K562 (cell line): ENCODE results near the gene ZNF266. TPM values are rescaled to one million over a fixed set of nuclear protein-coding genes. Genes with fewer than 3 reads are reported as not detected.

Experiments used
- ATAC-seq: fragments of 200-7000 bp; cut with Tn5 transposase; 3 replicates; pipeline ENCODE4 v1.9.1; 2020; ENCODE audit warnings: moderate library complexity
- BruUV-seq: library from RNA; stranded (reverse); fragments of 400-500 nt; replicated peaks from 2 replicates; lab custom pipeline; 2021; lab: Mats Ljungman, UMichigan
- CTCF ChIA-PET: fragments of 300-600 bp; formaldehyde crosslinking; extraction: SDS; loops from one replicate; lab custom pipeline; 2021; ENCODE audit warnings: low intra/inter-chr PET ratio; lab: Yijun Ruan, JAX
- POLR2A ChIA-PET: fragments of 300-600, 350-650 bp; sonication (Branson Sonifier 250); formaldehyde crosslinking; extraction: SDS; loops from one replicate; lab custom pipeline; 2021; ENCODE audit warnings: antibody characterized with exemption, inconsistent platforms; lab: Yijun Ruan, JAX
- DNase-seq, 4 experiments: peaks; one replicate each; pipeline versions ENCODE4 v3.0.0 to v3.0.0-alpha.2; 2011 to 2018; ENCODE audit warnings: low spot score in 3 of 4, mixed read lengths in 3 of 4; ENCODE audit errors: extremely low read depth in 1 of 4
- FAIRE-seq: peaks from 2 replicates; lab custom pipeline; 2011; peaks lifted over from hg19 to GRCh38; lab: Jason Lieb, UNC
- H2AFZ ChIP-seq: 2 replicates; pipeline ENCODE4 v1.6.0; 2011; ENCODE audit warnings: low read depth, low read length, control low read depth, inconsistent platforms
- H3K27ac ChIP-seq: fragments of 200-600 bp; 3 replicates; pipeline ENCODE4 v1.8.0; 2011; ENCODE audit warnings: low read depth, mild to moderate bottlenecking, control low read depth, inconsistent platforms, low read length, moderate library complexity, mixed read lengths; ENCODE audit errors: extremely low read depth
- H3K27me3 ChIP-seq, 2 experiments: fragments of 300-600 bp in 1 of 2; 2 replicates in 1 of 2; 3 replicates in 1 of 2; pipeline versions ENCODE4 v1.6.0 to v1.8.0; 2011; ENCODE audit warnings: inconsistent platforms in 2 of 2, low read length in 2 of 2, mild to moderate bottlenecking in 1 of 2, mixed read lengths in 1 of 2, moderate library complexity in 1 of 2; ENCODE audit not compliant: control insufficient read depth in 2 of 2, insufficient read depth in 2 of 2
- H3K36me3 ChIP-seq: fragments of 300-600 bp; 3 replicates; pipeline ENCODE4 v1.8.0; 2011; ENCODE audit warnings: mild to moderate bottlenecking, low read length, inconsistent platforms; ENCODE audit not compliant: control insufficient read depth, insufficient read depth
- H3K4me1 ChIP-seq, 2 experiments: fragments of 200-600 bp in 1 of 2; replicated peaks in 1 of 2; 2 replicates in 1 of 2; 3 replicates in 1 of 2; pipeline versions ENCODE4 v1.5.1 to v1.8.0; 2011; ENCODE audit warnings: inconsistent platforms in 2 of 2, low read length in 2 of 2, mild to moderate bottlenecking in 1 of 2, mixed read lengths in 1 of 2, moderate library complexity in 1 of 2; ENCODE audit not compliant: control insufficient read depth in 2 of 2, insufficient read depth in 2 of 2
- H3K4me2 ChIP-seq: 2 replicates; pipeline ENCODE4 v1.6.1; 2011; ENCODE audit warnings: low read length, control low read depth, inconsistent platforms, mixed read lengths; ENCODE audit not compliant: insufficient read depth
- H3K4me3 ChIP-seq: fragments of 200-600 bp; sonication (generic), shearing (Covaris generic); 2 replicates; pipeline ENCODE4 v1.5.1; 2016; ENCODE audit warnings: control low read depth, inconsistent platforms
- H3K79me2 ChIP-seq: fragments of 200-600 bp; 3 replicates; pipeline ENCODE4 v1.8.0; 2011; ENCODE audit warnings: low read length, inconsistent platforms; ENCODE audit not compliant: control insufficient read depth, insufficient read depth
- H3K9ac ChIP-seq, 2 experiments: 2 replicates each; pipeline versions ENCODE4 v1.6.0 to v1.6.1; 2011; ENCODE audit warnings: low read depth in 2 of 2, low read length in 2 of 2, control low read depth in 1 of 2, inconsistent platforms in 1 of 2, mild to moderate bottlenecking in 1 of 2, mixed read lengths in 1 of 2; ENCODE audit not compliant: insufficient read depth in 1 of 2
- H3K9me1 ChIP-seq: one replicate; pipeline ENCODE4 v1.6.0; 2011; ENCODE audit warnings: inconsistent platforms, mild to moderate bottlenecking, low read length, moderate library complexity; ENCODE audit not compliant: control insufficient read depth, insufficient read depth
- H3K9me3 ChIP-seq: replicated peaks from 2 replicates; pipeline ENCODE4 v1.5.1; 2011; ENCODE audit warnings: low read depth, low read length, inconsistent platforms; ENCODE audit not compliant: control insufficient read depth, insufficient read depth
- H4K20me1 ChIP-seq: replicated peaks from 2 replicates; pipeline ENCODE4 v1.6.1; 2011; ENCODE audit warnings: low read length, inconsistent platforms, mixed read lengths; ENCODE audit not compliant: control insufficient read depth, insufficient read depth
- CHD1 ChIP-seq: fragments of 200-600 bp; sonication (generic); IDR thresholded peaks from one replicate; pipeline ENCODE4 v1.6.1; 2012; ENCODE audit warnings: mild to moderate bottlenecking, moderate library complexity, low read length, inconsistent platforms
- EP300 ChIP-seq: IDR thresholded peaks from 2 replicates; pipeline ENCODE4 v1.6.1; 2012; ENCODE audit warnings: low read length, improper control_type of control experiment
- FIP1L1 ChIP-seq: fragments of 200-400 bp; formaldehyde crosslinking; IDR thresholded peaks from 2 replicates; pipeline ENCODE4 v1.6.1; 2018; ENCODE audit warnings: mild to moderate bottlenecking, low read depth, low read length; ENCODE audit not compliant: poor library complexity, severe bottlenecking
- FUS ChIP-seq: fragments of 200-400 bp; formaldehyde crosslinking; optimal IDR thresholded peaks from 2 replicates; pipeline ENCODE3; 2017; ENCODE audit warnings: low read depth, low read length
- MBD1 ChIP-seq: fragments of 250-450 bp; sonication (Bioruptor Pico); IDR thresholded peaks from 2 replicates; pipeline ENCODE4 v1.8.0; 2022; ENCODE audit warnings: inconsistent platforms
- MCM5 ChIP-seq: fragments of 450-650 bp; IDR thresholded peaks from 2 replicates; pipeline ENCODE4 v1.6.1; 2016; ENCODE audit warnings: low read depth
- MTF1 ChIP-seq: fragments of 250-450 bp; sonication (Bioruptor Pico); IDR thresholded peaks from 2 replicates; pipeline ENCODE4 v1.9.0; 2021; ENCODE audit warnings: moderate library complexity, mild to moderate bottlenecking, inconsistent platforms, borderline replicate concordance
- NCOA6 ChIP-seq: fragments of 450-650 bp; IDR thresholded peaks from 2 replicates; pipeline ENCODE4 v1.6.1; 2017; ENCODE audit warnings: mild to moderate bottlenecking
- SMARCC2 ChIP-seq: fragments of 450-650 bp; IDR thresholded peaks from 2 replicates; pipeline ENCODE4 v1.6.1; 2017; ENCODE audit warnings: antibody characterized with exemption, moderate library complexity, mild to moderate bottlenecking, low read depth
- XRCC3 ChIP-seq: fragments of 450-650 bp; IDR thresholded peaks from 2 replicates; pipeline ENCODE4 v1.6.1; 2017; ENCODE audit warnings: mild to moderate bottlenecking, moderate library complexity
- ZNF395 ChIP-seq: fragments of 200-800 bp; sonication (Bioruptor generic); IDR thresholded peaks from 2 replicates; pipeline ENCODE4 v1.6.1; 2017; ENCODE audit warnings: missing genetic modification characterization, missing compliant biosample characterization
- WGBS: fragments of 100-300 bp; shearing (Covaris generic); methylation state at CpG from one replicate; pipeline ENCODE4 v1.1.6; 2016; ENCODE audit warnings: low coverage, mixed read lengths; ENCODE audit not compliant: insufficient coverage; ENCODE audit errors: missing lambda C conversion rate; 5-methylcytosine and 5-hydroxymethylcytosine counted together
- in situ Hi-C: fragments of 300-500 bp; cut with MboI; formaldehyde crosslinking; loops from 4 replicates; pipeline ENCODE4 v1.15.0; 2018; ENCODE audit warnings: inconsistent platforms, mixed read lengths
- intact Hi-C: fragments of 100-400 bp; cut with micrococcal nuclease; formaldehyde crosslinking; loops from 2 replicates; pipeline ENCODE4 v1.14.2; 2022
- polyA plus RNA-seq, 8 experiments: library from polyadenylated mRNA; depleted of rRNA in 4 of 8; stranded (reverse) in 5 of 8; unstranded in 3 of 8; fragments of >200 nt; fragmentation: Nextera tagmentation in 2 of 8; fragmentation: Illumina TruSeq in 1 of 8; extraction: Ambion mirVana in 2 of 8; extraction: Trizol in 1 of 8; gene quantifications; 2 replicates each; pipeline versions ENCODE4 v1.2.1 to v1.2.3, GENCODE V29; 2011 to 2014; ENCODE audit warnings: inconsistent platforms in 1 of 8, missing spikeins in 1 of 8
- total RNA-seq, 7 experiments: library from RNA; depleted of rRNA in 6 of 7; stranded (reverse); fragments of >200 nt in 6 of 7; fragmentation: Illumina TruSeq in 2 of 7; extraction: Trizol in 2 of 7; gene quantifications; 2 replicates each; pipeline versions ENCODE4 v1.2.1 to v1.2.3, GENCODE V29; 2011 to 2021; ENCODE audit warnings: low replicate concordance in 1 of 7

The ZNF266 gene
- total and polyA plus RNA-seq, 9 of the 15 experiments (the other 6 are each of a cell fraction or from before 2014, with no cell fraction given): 5.9 to 40.9 (median 20.3) TPM

GRCh38 chr19:9430444-9430843, 4.9 kb downstream of the ZNF266 start:
- Histone ChIP-seq H3K4me1 (0 out of 5 replicates have a peak, but pooled peaks cover 0 to 2% of the 10 kb centered on the region in 2 experiments), H3K27ac (no peak overlapping the region), H3K27me3 (no peaks in the 10 kb centered on the region), H3K36me3 (peaks cover 59% of the 10 kb centered on the region), H3K9me1 (no peaks in the 10 kb centered on the region), H3K4me2 (no peak overlapping the region), H3K4me3 (no peak overlapping the region), H3K9me3 (no peaks in the 10 kb centered on the region), H2AFZ (no peak overlapping the region), H4K20me1 (no peaks in the 10 kb centered on the region), H3K9ac (no peak overlapping the region), H3K79me2 (peaks cover 15% of the 10 kb centered on the region)
- TF ChIP-seq CHD1 (no peak), MTF1 (CRISPR knock-in tag) (no peak), MCM5 (no peak), MBD1 (CRISPR knock-in tag) (no peak), NCOA6 (no peak), SMARCC2 (no peak), ZNF395 (no peak), EP300 (no peak), FUS (no peak), FIP1L1 (no peak), XRCC3 (no peak)
- ChIA-PET CTCF (no interaction called here), POLR2A (no interaction called here)
- in situ Hi-C loops (no loop called here), intact Hi-C loops (no loop called here)
- ATAC-seq: no peak
- DNase-seq: no peak
- 89% methylated on average over 1 of the region's 1 CpG for WGBS
- no peak for FAIRE-seq
- no TSS peak for BruUV-seq
